Fibroblast of lung (primary cell): ENCODE measurements around the gene G6PC2. TPM values are rescaled to one million over a fixed set of nuclear protein-coding genes. Genes with fewer than 3 reads are reported as not detected.

Experiments used
- DNase-seq, 2 donors: peaks; one replicate each; pipeline versions ENCODE4 v3.0.0 to v3.0.0-alpha.2; 2010; ENCODE audit warnings: low read depth in 2 of 2
- H2AFZ ChIP-seq: 2 replicates; pipeline ENCODE4 v1.5.1; 2012; ENCODE audit warnings: low read length, control low read depth, inconsistent platforms
- H3K27ac ChIP-seq: 2 replicates; pipeline ENCODE4 v1.5.1; 2011; ENCODE audit warnings: low read length, control low read depth; ENCODE audit not compliant: insufficient read depth
- H3K27me3 ChIP-seq: 2 replicates; pipeline ENCODE4 v1.5.1; 2011; ENCODE audit warnings: mild to moderate bottlenecking, low read length; ENCODE audit not compliant: control insufficient read depth, insufficient read depth
- H3K36me3 ChIP-seq: 2 replicates; pipeline ENCODE4 v1.5.1; 2011; ENCODE audit warnings: low read length; ENCODE audit not compliant: control insufficient read depth, insufficient read depth
- H3K4me1 ChIP-seq: 2 replicates; pipeline ENCODE4 v1.5.1; 2011; ENCODE audit warnings: low read length; ENCODE audit not compliant: control insufficient read depth, insufficient read depth; ENCODE audit errors: extremely low read depth
- H3K4me2 ChIP-seq: 2 replicates; pipeline ENCODE4 v1.5.1; 2011; ENCODE audit warnings: low read length, control low read depth; ENCODE audit not compliant: insufficient read depth; ENCODE audit errors: extremely low read depth
- H3K4me3 ChIP-seq, 4 experiments: fragments of 200-600 bp in 1 of 4; sonication (generic) in 1 of 4; replicated peaks in 1 of 4; 2 replicates each; pipeline ENCODE4 v1.5.1; 2011 to 2016; ENCODE audit warnings: low read length in 4 of 4, low read depth in 3 of 4, mild to moderate bottlenecking in 3 of 4, control low read depth in 2 of 4, inconsistent platforms in 1 of 4, mixed read lengths in 1 of 4; ENCODE audit not compliant: insufficient read depth in 1 of 4; ENCODE audit errors: control extremely low read depth in 1 of 4
- H3K79me2 ChIP-seq: 2 replicates; pipeline ENCODE4 v1.5.1; 2012; ENCODE audit warnings: mild to moderate bottlenecking, low read length, inconsistent platforms; ENCODE audit not compliant: control insufficient read depth, insufficient read depth
- H3K9ac ChIP-seq: 2 replicates; pipeline ENCODE4 v1.5.1; 2011; ENCODE audit warnings: mild to moderate bottlenecking, low read length, control low read depth; ENCODE audit not compliant: insufficient read depth
- H3K9me3 ChIP-seq: 2 replicates; pipeline ENCODE4 v1.5.1; 2012; ENCODE audit warnings: low read depth, low read length; ENCODE audit not compliant: control insufficient read depth, insufficient read depth
- H4K20me1 ChIP-seq: 2 replicates; pipeline ENCODE4 v1.5.1; 2011; ENCODE audit warnings: low read length; ENCODE audit not compliant: control insufficient read depth, insufficient read depth; ENCODE audit errors: extremely low read depth
- CTCF ChIP-seq, 2 donors: IDR thresholded peaks in 1 of 2; conservative IDR thresholded peaks in 1 of 2; 1 replicate in 1 of 2; 2 replicates in 1 of 2; pipeline ENCODE4 v1.5.1; 2011 to 2012; ENCODE audit warnings: low read length in 2 of 2, control low read depth in 1 of 2, inconsistent platforms in 1 of 2, low read depth in 1 of 2, mild to moderate bottlenecking in 1 of 2
- EZH2 ChIP-seq: IDR thresholded peaks from 2 replicates; pipeline ENCODE4 v1.5.1; 2012; ENCODE audit warnings: low read length, control low read depth, mild to moderate bottlenecking; ENCODE audit errors: missing control alignments
- polyA plus RNA-seq, 2 donors: library from polyadenylated mRNA; depleted of rRNA in 1 of 2; stranded (reverse) in 1 of 2; unstranded in 1 of 2; fragments of >200 nt; gene quantifications; 2 replicates each; pipeline ENCODE4 v1.2.1, GENCODE V29; 2011 to 2012; ENCODE audit warnings: missing spikeins in 1 of 2
- total RNA-seq: library from RNA; depleted of rRNA; stranded (reverse); fragments of >200 nt; gene quantifications from 2 replicates; pipeline ENCODE4 v1.2.1, GENCODE V29; 2014

G6PC2 gene
- total and polyA plus RNA-seq, 2 donors (not counting 1 experiment from before 2014, with no cell fraction given) = not detected

- no peaks in the 10 kb centered on the region for H3K9me3 ChIP-seq
- no peak overlapping the region for H2AFZ ChIP-seq
- H3K4me3 ChIP-seq = peak overlapping the region in 2 of 4 experiments; percentile 38 to 58
- no peak overlapping the region for H3K27ac ChIP-seq
- no peaks in the 10 kb centered on the region for H3K79me2 ChIP-seq
- no peaks in the 10 kb centered on the region for H3K36me3 ChIP-seq
- TF ChIP-seq EZH2 (no peak), CTCF (conservative IDR thresholded peaks at IDR 0.05 in 1 of 2, IDR thresholded peaks at IDR 0.05 in 1 of 2; ENCODE audit: low read depth in 1 of 2, low read length in 2 of 2) (no peak)
- no peak overlapping the region for H3K9ac ChIP-seq
- H3K4me1 ChIP-seq = no peaks in the 10 kb centered on the region
- peak overlapping the region; percentile 70 for H3K4me2 ChIP-seq
- no peaks in the 10 kb centered on the region for H4K20me1 ChIP-seq
- peaks cover 9% of the 10 kb centered on the region for H3K27me3 ChIP-seq
- peak; percentile 2 to 19 for DNase-seq
Observed at GRCh38 chr2:168912466-168912865, 11.4 kb downstream of the G6PC2 start.

GRCh38 chr2:168912901-168913369, 11.8 kb downstream of the G6PC2 start:
- Histone ChIP-seq H3K36me3 (no peaks in the 10 kb centered on the region), H3K9ac (no peak overlapping the region), H3K27ac (no peak overlapping the region), H3K79me2 (no peaks in the 10 kb centered on the region), H3K4me3 (peak overlapping the region; percentile 6 to 58 (median 27)), H3K9me3 (no peaks in the 10 kb centered on the region), H3K4me2 (peak overlapping the region; percentile 70), H3K4me1 (no peaks in the 10 kb centered on the region), H3K27me3 (peaks cover 9% of the 10 kb centered on the region), H4K20me1 (no peaks in the 10 kb centered on the region), H2AFZ (peak overlapping the region; percentile 61)
- TF ChIP-seq EZH2 = no peak
- no peak for TF ChIP-seq CTCF (conservative IDR thresholded peaks at IDR 0.05 in 1 of 2, IDR thresholded peaks at IDR 0.05 in 1 of 2; ENCODE audit: low read depth in 1 of 2, low read length in 2 of 2)
- DNase-seq = peak; percentile 19 to 48

GRCh38 chr2:168913495-168913894, 12.4 kb downstream of the G6PC2 start:
- Histone ChIP-seq H2AFZ (no peak overlapping the region), H3K4me3 (no peak overlapping the region), H3K9me3 (no peaks in the 10 kb centered on the region), H3K4me2 (no peak overlapping the region), H4K20me1 (no peaks in the 10 kb centered on the region), H3K9ac (no peak overlapping the region), H3K27ac (no peak overlapping the region), H3K79me2 (no peaks in the 10 kb centered on the region), H3K4me1 (no peaks in the 10 kb centered on the region), H3K27me3 (peaks cover 9% of the 10 kb centered on the region), H3K36me3 (no peaks in the 10 kb centered on the region)
- no peak for TF ChIP-seq CTCF (conservative IDR thresholded peaks at IDR 0.05 in 1 of 2, IDR thresholded peaks at IDR 0.05 in 1 of 2; ENCODE audit: low read depth in 1 of 2, low read length in 2 of 2)
- no peak for TF ChIP-seq EZH2
- DNase-seq = no peak
